GM12864 (cell line): Measurements from ENCODE around the gene HESX1.

ENCODE experiments used
- DNase-seq: peaks from one replicate; pipeline ENCODE4 v3.0.0-alpha.2; 2011; ENCODE audit warnings: low read depth
- H3K4me3 ChIP-seq: 2 replicates; pipeline ENCODE4 v1.5.1; 2011; ENCODE audit warnings: mild to moderate bottlenecking, low read depth, low read length, control low read depth
- TF ChIP-seq, protein P1 (sequence below): IDR thresholded peaks from 2 replicates; pipeline ENCODE4 v1.5.1; 2011; ENCODE audit warnings: low read depth, mild to moderate bottlenecking, moderate library complexity, low read length, control low read depth, inconsistent platforms; ENCODE audit errors: missing control alignments

Gene HESX1

DNA sequence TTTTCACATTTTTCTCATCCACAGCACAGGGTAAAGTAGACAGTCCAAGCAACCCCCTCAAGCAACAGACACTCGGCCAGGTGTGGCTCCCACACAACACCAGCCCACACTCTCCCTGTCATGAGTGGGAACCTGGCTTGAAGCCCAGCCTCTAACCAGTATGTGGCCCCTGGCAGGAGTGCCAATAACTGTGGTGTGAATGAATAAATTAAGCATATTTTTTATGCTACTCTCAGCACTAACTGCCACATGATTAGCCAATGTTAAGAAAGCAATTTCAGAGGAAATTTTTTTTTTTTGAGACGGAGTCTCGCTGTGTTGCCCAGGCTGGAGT is 44.5 kb downstream of the HESX1 start:
- no peak overlapping the region for H3K4me3 ChIP-seq
- TF ChIP-seq, protein P1, sequence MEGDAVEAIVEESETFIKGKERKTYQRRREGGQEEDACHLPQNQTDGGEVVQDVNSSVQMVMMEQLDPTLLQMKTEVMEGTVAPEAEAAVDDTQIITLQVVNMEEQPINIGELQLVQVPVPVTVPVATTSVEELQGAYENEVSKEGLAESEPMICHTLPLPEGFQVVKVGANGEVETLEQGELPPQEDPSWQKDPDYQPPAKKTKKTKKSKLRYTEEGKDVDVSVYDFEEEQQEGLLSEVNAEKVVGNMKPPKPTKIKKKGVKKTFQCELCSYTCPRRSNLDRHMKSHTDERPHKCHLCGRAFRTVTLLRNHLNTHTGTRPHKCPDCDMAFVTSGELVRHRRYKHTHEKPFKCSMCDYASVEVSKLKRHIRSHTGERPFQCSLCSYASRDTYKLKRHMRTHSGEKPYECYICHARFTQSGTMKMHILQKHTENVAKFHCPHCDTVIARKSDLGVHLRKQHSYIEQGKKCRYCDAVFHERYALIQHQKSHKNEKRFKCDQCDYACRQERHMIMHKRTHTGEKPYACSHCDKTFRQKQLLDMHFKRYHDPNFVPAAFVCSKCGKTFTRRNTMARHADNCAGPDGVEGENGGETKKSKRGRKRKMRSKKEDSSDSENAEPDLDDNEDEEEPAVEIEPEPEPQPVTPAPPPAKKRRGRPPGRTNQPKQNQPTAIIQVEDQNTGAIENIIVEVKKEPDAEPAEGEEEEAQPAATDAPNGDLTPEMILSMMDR: no peak

DNA sequence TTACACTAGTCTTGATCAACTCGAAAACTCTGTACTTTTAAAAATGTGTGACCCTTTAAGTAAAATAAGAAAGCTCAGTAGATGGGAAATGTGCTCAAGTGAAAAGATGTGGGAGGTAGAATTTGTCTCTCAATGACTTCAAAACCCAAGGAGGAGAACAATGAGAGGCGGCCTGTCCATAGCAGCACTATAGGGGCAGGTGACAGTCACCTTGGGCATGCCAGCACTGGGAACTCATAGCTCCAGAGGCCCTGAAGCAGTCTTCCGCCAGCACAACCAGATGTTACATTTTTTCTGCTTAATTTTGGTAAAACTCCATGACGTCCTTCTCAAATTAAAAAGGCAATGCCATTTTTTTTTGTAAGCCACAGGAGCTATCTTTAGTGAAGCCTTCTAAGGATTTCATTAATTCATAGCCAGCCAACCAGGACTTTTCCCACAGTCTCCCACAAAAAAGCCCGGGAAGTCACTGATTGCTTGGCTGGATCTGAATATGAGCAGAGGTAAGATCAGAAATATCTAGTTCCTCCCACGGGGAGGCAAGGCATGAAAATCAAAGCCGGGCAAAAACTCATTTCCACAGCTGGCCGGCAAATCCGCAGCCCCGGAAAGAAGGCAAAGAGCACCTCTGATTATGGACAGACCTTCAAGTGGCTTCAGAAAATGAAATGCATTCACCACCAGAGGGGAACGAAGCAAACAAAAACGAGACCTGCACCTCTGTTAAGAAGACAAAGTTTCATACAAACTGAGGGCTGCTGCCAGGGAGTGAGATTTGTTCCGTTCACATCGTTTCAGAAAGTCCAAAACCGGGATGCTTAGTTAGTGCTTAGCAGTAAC is 45.1 kb downstream of the HESX1 start:
- no peak for DNase-seq
- TF ChIP-seq, protein P1: no peak
- H3K4me3 ChIP-seq: no peak overlapping the region

More for the DNA sequence above, 44.5 kb downstream of the HESX1 start:
- DNase-seq: no peak

DNA sequence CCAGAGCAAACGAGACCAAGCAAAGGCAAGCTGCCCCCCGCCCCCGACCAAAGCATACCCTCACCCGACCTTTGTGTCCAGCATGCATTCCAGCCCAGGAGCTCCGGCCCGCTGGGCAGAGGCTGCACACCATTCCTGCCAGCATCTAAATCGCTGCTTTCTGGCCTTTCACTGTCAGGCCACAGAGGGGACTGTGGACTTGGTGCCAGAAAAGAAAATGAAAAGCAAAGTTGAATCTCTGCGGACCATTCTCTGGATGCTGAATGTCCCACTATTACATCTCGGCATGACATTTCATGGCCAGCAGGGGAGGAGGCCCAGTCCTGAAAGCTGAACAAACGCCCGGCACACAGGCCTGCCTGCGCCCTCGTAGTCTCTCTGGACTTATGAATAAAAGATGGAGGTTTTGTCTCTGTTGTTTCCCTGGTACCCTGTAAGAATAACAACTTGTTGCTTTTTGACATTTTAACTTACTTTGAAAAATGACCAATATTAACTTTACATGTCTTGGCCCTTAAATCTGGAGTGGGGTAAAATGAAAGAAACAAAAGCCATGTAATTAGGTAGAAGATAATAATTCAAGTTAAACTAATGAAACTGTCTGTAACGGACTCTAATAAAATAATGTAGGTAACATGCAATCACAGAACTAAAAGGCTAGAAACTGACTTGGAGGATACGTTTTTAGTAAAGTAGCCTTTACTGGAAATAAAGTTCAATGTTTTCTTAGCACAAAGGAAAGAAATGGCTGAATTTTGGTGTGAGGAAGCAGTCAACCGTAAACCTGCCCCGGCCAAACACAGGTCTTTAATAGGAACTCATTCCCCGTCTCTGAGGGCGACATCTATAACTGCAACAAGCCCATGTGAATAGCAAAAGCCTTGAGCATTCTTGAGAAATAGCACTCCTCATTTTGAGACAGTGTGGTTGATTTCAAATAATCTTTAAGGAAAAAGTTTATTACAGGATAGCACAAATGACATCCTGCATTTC is 47.3 kb downstream of the HESX1 start:
- TF ChIP-seq, protein P1: no peak
- no peak for DNase-seq
- H3K4me3 ChIP-seq: no peak overlapping the region

DNA sequence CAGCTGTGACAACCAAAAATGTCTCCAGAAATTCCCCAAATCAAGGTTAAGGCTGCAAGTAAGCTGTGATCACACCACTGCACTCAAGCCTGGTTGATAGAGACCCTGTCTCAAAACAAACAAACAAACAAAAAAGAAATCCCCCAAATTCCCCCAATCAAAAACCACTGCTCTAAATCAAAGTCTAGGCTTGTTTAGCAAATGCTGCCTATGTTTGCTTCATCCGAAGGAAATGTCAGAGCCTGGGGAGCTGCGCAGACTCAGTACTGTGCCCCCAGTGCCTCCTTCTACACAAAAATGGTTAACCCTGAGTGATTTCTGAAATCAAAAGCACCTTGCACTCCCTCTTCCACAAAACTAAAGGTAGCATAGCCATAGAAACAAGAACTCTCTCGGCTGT is 48.0 kb downstream of the HESX1 start:
- H3K4me3 ChIP-seq: no peak overlapping the region
- TF ChIP-seq, protein P1: no peak
- no peak for DNase-seq

DNA sequence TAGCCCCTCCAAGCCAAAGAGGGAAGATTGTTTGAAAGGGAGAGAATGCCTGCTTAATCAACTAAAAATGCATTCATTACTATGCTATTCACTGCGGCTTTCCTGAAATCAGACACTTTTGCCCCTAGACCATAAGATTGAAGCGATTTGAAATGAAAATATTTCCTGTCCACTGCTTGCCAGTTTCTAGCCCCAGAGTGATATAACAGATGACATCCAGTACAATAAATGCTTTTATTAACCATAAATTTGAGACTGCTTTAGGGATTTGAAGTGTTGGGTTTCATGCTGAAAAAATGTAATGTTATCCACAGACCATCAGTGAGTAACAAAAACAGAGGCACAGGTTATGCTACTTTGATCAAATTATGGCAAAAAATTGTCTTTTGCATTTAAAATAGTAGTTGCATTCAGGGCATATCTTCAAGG is 48.7 kb downstream of the HESX1 start:
- no peak overlapping the region for H3K4me3 ChIP-seq
- DNase-seq: no peak
- TF ChIP-seq, protein P1: no peak

DNA sequence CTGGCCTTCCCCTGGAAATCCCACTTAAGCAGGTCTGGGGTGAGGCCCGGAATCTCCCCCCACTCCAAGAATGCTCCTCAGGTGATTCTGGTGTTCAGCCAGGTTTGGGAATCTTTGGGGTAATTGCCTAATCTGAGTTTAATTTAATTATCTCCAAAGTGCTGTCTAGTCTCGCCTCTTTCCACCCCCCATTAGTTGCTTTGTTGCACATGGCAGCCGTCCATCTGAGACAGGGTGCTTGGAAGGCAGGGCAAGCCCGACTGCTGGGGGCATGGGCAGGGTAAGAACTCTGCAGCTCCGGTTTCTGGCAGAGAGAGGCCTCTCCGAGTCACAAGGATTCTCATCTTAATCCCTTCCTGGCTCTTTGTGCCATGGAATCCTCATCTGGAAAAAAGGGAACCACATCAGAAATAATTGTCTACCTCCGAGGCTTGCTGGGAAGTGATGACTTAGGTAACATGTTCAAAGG is 49.6 kb downstream of the HESX1 start:
- no peak overlapping the region for H3K4me3 ChIP-seq
- DNase-seq: no peak
- TF ChIP-seq, protein P1: no peak
